ENCODE results near the gene CD82.

DNA sequence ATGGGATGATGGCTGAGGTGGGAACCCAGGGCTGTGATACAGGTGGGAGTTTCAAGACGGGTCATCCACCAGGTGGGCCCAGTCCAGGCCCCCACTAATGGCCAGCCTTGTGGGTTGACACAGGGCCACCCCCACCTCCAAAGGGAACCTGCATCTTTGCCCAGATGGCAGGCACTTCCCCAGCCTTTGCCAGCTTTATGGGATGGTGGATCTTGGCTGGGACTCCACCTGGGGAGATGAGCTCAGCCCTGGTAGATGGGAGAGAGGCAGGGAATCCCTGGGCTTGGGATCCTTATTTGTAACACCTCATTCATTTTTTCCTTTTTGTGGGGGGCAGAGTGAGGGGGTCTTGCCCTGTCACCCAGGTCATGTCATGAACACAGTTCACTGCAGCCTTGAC lies 33.4 kb downstream of the CD82 start:
- TF ChIP-seq, protein P1, sequence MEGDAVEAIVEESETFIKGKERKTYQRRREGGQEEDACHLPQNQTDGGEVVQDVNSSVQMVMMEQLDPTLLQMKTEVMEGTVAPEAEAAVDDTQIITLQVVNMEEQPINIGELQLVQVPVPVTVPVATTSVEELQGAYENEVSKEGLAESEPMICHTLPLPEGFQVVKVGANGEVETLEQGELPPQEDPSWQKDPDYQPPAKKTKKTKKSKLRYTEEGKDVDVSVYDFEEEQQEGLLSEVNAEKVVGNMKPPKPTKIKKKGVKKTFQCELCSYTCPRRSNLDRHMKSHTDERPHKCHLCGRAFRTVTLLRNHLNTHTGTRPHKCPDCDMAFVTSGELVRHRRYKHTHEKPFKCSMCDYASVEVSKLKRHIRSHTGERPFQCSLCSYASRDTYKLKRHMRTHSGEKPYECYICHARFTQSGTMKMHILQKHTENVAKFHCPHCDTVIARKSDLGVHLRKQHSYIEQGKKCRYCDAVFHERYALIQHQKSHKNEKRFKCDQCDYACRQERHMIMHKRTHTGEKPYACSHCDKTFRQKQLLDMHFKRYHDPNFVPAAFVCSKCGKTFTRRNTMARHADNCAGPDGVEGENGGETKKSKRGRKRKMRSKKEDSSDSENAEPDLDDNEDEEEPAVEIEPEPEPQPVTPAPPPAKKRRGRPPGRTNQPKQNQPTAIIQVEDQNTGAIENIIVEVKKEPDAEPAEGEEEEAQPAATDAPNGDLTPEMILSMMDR (conservative IDR thresholded peaks at IDR 0.05): no peak
- no peak for TF ChIP-seq EZH2 (IDR thresholded peaks at IDR 0.05; ENCODE audit: low read depth)
